CD4-positive, alpha-beta memory T cell (primary cell): ENCODE results near the gene ANKEF1. TPM values are rescaled to one million over a fixed set of nuclear protein-coding genes. Genes with fewer than 3 reads are reported as not detected.

Experiments
- CTCF ChIA-PET: fragments of 350-600 bp; sonication (Branson Sonifier 250); formaldehyde crosslinking; loops from one replicate; lab custom pipeline; 2021; ENCODE audit warnings: inconsistent platforms; ENCODE audit not compliant: partially characterized antibody; lab: Charles Lee
- POLR2A ChIA-PET: fragments of 350-600 bp; sonication (Branson Sonifier 250); formaldehyde crosslinking; loops from one replicate; lab custom pipeline; 2021; ENCODE audit not compliant: partially characterized antibody; lab: Charles Lee
- DNase-seq, 5 donors: peaks; one replicate each; pipeline versions ENCODE4 v3.0.0 to v3.0.0-alpha.2; 2020 to 2022; ENCODE audit warnings: mixed read lengths in 1 of 5
- H3K27ac ChIP-seq: one replicate; pipeline ENCODE4 v1.7.0; 2013; ENCODE audit warnings: low read depth, low read length
- H3K27me3 ChIP-seq: 2 replicates; pipeline ENCODE4 v1.7.0; 2013; ENCODE audit warnings: mild to moderate bottlenecking, low read length, moderate library complexity; ENCODE audit not compliant: insufficient read depth
- H3K36me3 ChIP-seq: 2 replicates; pipeline ENCODE4 v1.7.0; 2013; ENCODE audit warnings: mild to moderate bottlenecking, low read length, moderate library complexity; ENCODE audit not compliant: insufficient read depth
- H3K4me1 ChIP-seq: 2 replicates; pipeline ENCODE4 v1.7.0; 2013; ENCODE audit warnings: mild to moderate bottlenecking, low read length, moderate library complexity; ENCODE audit not compliant: insufficient read depth
- H3K4me3 ChIP-seq, 2 donors: one replicate each; pipeline ENCODE4 v1.7.0; 2013; ENCODE audit warnings: low read length in 2 of 2, mild to moderate bottlenecking in 1 of 2
- H3K9me3 ChIP-seq, 2 donors: one replicate each; pipeline ENCODE4 v1.7.0; 2013; ENCODE audit warnings: low read length in 2 of 2, control low read depth in 1 of 2; ENCODE audit not compliant: control insufficient read depth in 1 of 2
- H3K27ac Mint-ChIP-seq, 7 donors: one replicate each; pipeline ENCODE4 v1.8.0; 2020 to 2021; ENCODE audit warnings: mixed read lengths in 7 of 7, mild to moderate bottlenecking in 6 of 7, inconsistent platforms in 3 of 7, moderate library complexity in 3 of 7
- H3K27me3 Mint-ChIP-seq, 2 donors: one replicate each; pipeline ENCODE4 v1.8.0; 2020 to 2021; ENCODE audit warnings: mixed read lengths in 2 of 2
- H3K36me3 Mint-ChIP-seq, 2 donors: one replicate each; pipeline ENCODE4 v1.8.0; 2020 to 2021; ENCODE audit warnings: mixed read lengths in 2 of 2, inconsistent platforms in 1 of 2, mild to moderate bottlenecking in 1 of 2
- H3K4me1 Mint-ChIP-seq, 4 donors: one replicate each; pipeline ENCODE4 v1.8.0; 2020 to 2021; ENCODE audit warnings: mixed read lengths in 4 of 4, mild to moderate bottlenecking in 1 of 4
- H3K4me3 Mint-ChIP-seq, 8 donors: one replicate each; pipeline ENCODE4 v1.8.0; 2020 to 2021; ENCODE audit warnings: mixed read lengths in 8 of 8, mild to moderate bottlenecking in 7 of 8, moderate library complexity in 6 of 8, inconsistent platforms in 3 of 8
- H3K9me3 Mint-ChIP-seq, 8 donors: one replicate each; pipeline ENCODE4 v1.8.0; 2020 to 2021; ENCODE audit warnings: mixed read lengths in 8 of 8, mild to moderate bottlenecking in 5 of 8, inconsistent platforms in 3 of 8, moderate library complexity in 1 of 8
- intact Hi-C: fragments of 100-400 bp; cut with micrococcal nuclease; formaldehyde crosslinking; loops from one replicate; pipeline ENCODE4 v1.15.1; 2023
- polyA plus RNA-seq, 2 donors: library from polyadenylated mRNA; unstranded; fragments of 300-500 nt; fragmentation: Illumina TruSeq; gene quantifications; one replicate each; pipeline ENCODE4 v1.2.3, GENCODE V29; 2021
- total RNA-seq, 2 experiments: library from RNA; stranded (reverse); gene quantifications; one replicate each; pipeline ENCODE4 v1.2.3, GENCODE V29; 2021

ANKEF1 gene
- total and polyA plus RNA-seq, 4 experiments from 2014 or later, result 5.0 to 7.8 (median 5.1) TPM

DNA sequence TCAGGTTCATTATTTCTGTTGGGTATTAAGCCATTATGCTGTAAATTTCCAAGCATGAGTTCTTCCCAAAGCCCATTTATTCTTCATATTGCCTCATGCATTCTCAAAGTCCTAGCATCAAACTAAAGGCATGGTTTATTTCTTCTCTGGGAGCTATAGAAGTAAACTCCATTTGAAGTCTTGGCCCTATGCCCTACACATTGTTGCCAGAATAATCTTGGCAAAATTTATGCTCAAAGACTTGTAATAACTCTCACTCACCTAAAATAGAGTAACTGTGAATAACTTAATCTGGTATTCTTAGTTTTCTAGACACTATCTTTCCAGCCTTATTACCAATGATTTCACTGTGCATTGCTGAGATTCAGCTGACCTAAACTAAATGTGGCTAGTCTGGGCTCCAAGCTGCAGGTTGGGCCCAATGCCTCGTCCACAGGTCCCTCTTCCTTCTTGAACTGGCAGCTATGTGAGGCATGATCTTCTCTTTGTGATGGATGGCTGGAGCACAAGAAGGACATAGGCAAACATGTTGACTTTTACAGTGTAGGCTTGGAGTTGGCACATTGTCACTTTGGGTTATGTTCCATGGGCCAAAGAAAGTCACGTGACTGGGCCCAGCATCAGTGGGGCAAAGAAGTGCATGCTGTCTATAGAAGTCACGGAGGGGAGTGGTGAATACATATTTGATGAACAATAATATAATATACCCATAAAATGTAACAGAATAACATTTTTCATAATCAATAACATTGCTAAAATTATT lies 39.1 kb upstream of the ANKEF1 start:
- Histone ChIP-seq H3K36me3 (no peaks in the 10 kb centered on the region), H3K4me1 (no peaks in the 10 kb centered on the region), H3K27me3 (no peaks in the 10 kb centered on the region), H3K27ac (no peak overlapping the region), H3K4me3 (no peak overlapping the region), H3K9me3 (no peaks in the 10 kb centered on the region)
- intact Hi-C loops, result no loop called here
- ChIA-PET CTCF (interaction anchor here (1.0 to 1.2 kb wide), 2 partner anchors 17 to 430 kb away, joined by 3 to 4 read pairs; no protein-coding TSS in a partner anchor), POLR2A (no interaction called here)
- H3K36me3 Mint-ChIP-seq, result no peaks in the 10 kb centered on the region
- no peaks in the 10 kb centered on the region for H3K4me1 Mint-ChIP-seq
- H3K27ac Mint-ChIP-seq, result no peak overlapping the region
- DNase-seq, result no peak
- peaks cover 2 to 4% of the 10 kb centered on the region in 2 donors for H3K27me3 Mint-ChIP-seq
- H3K9me3 Mint-ChIP-seq, result peaks cover 0 to 7% (median 4%) of the 10 kb centered on the region in 8 donors
- H3K4me3 Mint-ChIP-seq, result no peak overlapping the region

DNA sequence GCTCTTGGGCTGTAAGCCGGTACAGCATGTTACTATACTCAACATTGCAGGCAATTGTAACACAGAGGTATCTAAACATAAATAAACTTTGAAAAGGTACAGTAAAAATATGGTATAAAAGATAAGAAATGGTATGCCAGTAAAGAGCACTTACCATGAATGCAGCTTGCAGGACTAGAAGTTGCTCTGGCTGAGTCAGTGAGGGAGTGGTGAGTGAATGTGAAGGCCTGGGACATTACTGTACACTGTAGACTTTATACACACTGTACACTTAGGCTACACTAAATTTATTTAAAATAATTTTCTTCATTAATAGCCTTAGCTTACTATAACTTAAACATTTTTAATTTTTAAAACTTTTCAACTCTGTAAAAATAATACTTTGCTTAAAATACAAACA lies 37.8 kb upstream of the ANKEF1 start:
- H3K9me3 ChIP-seq, result no peaks in the 10 kb centered on the region
- Mint-ChIP-seq H3K9me3 (peaks cover 0 to 7% (median 4%) of the 10 kb centered on the region in 8 donors), H3K4me3 (no peak overlapping the region), H3K27me3 (no peaks in the 10 kb centered on the region), H3K27ac (no peak overlapping the region), H3K36me3 (no peaks in the 10 kb centered on the region), H3K4me1 (no peaks in the 10 kb centered on the region)
- no peak for DNase-seq
- H3K4me1 ChIP-seq, result no peaks in the 10 kb centered on the region
- no peaks in the 10 kb centered on the region for H3K27me3 ChIP-seq
- ChIA-PET POLR2A (no interaction called here), CTCF (interaction anchor here (0.9 to 2.3 kb wide), 2 partner anchors 19 to 20 kb away, joined by 4 to 5 read pairs; no protein-coding TSS in a partner anchor)
- H3K4me3 ChIP-seq, result no peak overlapping the region
- H3K36me3 ChIP-seq, result no peaks in the 10 kb centered on the region
- no peak overlapping the region for H3K27ac ChIP-seq
- intact Hi-C loops, result no loop called here

DNA sequence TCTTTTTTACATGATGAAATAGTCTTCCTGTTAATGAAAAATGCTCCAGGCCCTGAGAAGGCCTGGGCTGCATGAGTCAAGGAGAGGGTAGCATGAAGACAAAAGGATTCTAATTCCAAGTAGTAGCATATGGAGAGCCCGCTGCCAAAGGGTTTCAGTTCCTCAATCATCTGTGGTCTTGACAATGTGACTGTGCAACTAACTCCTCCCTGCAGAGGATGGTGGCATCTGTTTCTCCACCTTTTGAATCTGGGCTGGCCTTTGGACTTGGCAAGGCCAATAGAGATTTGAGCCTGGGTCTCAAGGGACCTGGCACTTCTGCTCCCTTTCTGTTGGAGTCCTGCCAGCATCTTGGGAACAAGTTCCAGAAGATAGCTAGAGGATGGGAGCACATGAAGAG lies 35.1 kb upstream of the ANKEF1 start:
- H3K4me3 Mint-ChIP-seq, result no peak overlapping the region
- ChIA-PET POLR2A (no interaction called here), CTCF (interaction anchor here (1.4 kb wide), 1 partner anchor 10 kb away, joined by 3 read pairs; no protein-coding TSS in a partner anchor)
- no peak for DNase-seq
- Histone ChIP-seq H3K27ac (no peak overlapping the region), H3K27me3 (no peaks in the 10 kb centered on the region), H3K4me3 (no peak overlapping the region), H3K4me1 (no peaks in the 10 kb centered on the region), H3K36me3 (no peaks in the 10 kb centered on the region), H3K9me3 (no peaks in the 10 kb centered on the region)
- no peaks in the 10 kb centered on the region for H3K36me3 Mint-ChIP-seq
- intact Hi-C loops, result no loop called here
- H3K4me1 Mint-ChIP-seq, result no peaks in the 10 kb centered on the region
- no peak overlapping the region for H3K27ac Mint-ChIP-seq
- H3K27me3 Mint-ChIP-seq, result no peaks in the 10 kb centered on the region
- peaks cover 0 to 4% (median 2%) of the 10 kb centered on the region in 8 donors for H3K9me3 Mint-ChIP-seq

DNA sequence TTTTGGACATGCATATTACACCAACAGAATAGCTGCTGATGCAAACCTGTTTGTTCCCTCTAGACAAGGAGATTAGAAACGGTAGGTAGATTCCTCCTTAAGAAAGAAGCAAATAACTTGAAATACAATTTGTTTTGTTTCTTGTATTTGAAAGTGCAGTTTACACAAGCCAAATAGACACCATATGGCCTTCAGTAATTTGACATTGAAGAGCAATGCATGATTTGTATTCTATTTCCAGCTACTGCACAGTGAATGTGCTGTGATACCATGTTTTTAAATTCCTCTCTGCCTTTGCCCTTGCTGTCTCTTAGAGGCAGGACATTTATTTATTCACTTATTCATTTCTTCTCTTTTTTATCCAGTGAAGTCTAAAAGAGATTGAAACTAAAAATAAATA lies 31.9 kb upstream of the ANKEF1 start:
- Mint-ChIP-seq H3K4me3 (no peak overlapping the region), H3K9me3 (no peaks in the 10 kb centered on the region), H3K27ac (no peak overlapping the region), H3K36me3 (no peaks in the 10 kb centered on the region), H3K4me1 (no peaks in the 10 kb centered on the region), H3K27me3 (peaks cover 1% of the 10 kb centered on the region in 2 donors)
- H3K36me3 ChIP-seq, result no peaks in the 10 kb centered on the region
- intact Hi-C loops, result no loop called here
- CTCF ChIA-PET, result interaction anchor here (0.6 kb wide), 1 partner anchor 25 kb away, joined by 3 read pairs; no protein-coding TSS in a partner anchor
- H3K9me3 ChIP-seq, result no peaks in the 10 kb centered on the region
- no peak for DNase-seq
- POLR2A ChIA-PET, result no interaction called here
- no peak overlapping the region for H3K27ac ChIP-seq
- H3K4me1 ChIP-seq, result no peaks in the 10 kb centered on the region
- no peaks in the 10 kb centered on the region for H3K27me3 ChIP-seq
- H3K4me3 ChIP-seq, result no peak overlapping the region

DNA sequence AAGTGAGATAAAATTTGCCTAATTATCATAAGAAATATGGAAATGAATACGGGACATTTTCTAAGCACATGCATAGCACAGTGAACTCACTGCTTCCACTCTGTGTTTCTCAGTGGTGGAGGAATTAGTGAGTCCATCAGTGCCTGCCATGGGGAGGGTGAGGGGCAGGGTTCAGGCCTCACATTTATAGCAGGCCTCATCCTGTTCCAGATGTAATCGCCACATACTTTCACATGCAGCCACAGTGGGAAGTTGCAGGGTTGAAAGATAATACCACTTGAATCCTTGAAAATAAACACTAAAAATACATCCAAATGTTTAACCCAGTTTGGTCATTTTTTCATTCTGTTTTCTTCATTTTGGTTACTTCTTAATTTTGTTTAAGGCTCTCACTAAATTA lies 29.9 kb upstream of the ANKEF1 start:
- H3K4me3 Mint-ChIP-seq, result no peak overlapping the region
- POLR2A ChIA-PET, result no interaction called here
- Histone ChIP-seq H3K27ac (no peak overlapping the region), H3K36me3 (no peaks in the 10 kb centered on the region), H3K4me3 (no peak overlapping the region), H3K4me1 (no peaks in the 10 kb centered on the region), H3K9me3 (no peaks in the 10 kb centered on the region), H3K27me3 (no peaks in the 10 kb centered on the region)
- no peaks in the 10 kb centered on the region for H3K4me1 Mint-ChIP-seq
- DNase-seq, result no peak
- CTCF ChIA-PET, result no interaction called here
- no peaks in the 10 kb centered on the region for H3K9me3 Mint-ChIP-seq
- no peaks in the 10 kb centered on the region for H3K36me3 Mint-ChIP-seq
- intact Hi-C loops, result no loop called here
- no peak overlapping the region for H3K27ac Mint-ChIP-seq
- peaks cover 2 to 10% of the 10 kb centered on the region in 2 donors for H3K27me3 Mint-ChIP-seq

DNA sequence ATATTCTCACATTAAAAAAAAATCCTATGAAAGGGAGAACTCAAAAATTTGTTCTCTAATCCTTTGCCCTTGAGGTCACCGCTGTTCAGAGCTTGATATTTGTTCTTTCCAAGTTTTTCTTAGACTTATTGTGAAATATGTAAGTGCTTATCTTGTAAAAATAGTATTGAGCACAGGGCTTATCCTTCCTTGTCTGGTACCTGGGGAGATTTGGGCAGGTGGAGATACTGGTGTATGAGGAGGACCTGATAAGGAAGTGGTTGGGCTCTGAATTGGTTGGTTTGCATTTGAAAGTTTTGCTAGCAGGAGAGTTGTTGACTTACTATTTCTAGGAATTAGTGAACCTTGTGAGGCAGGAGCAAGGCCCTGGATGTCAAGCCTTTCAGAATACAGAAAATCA lies 28.9 kb upstream of the ANKEF1 start:
- ChIA-PET POLR2A (no interaction called here), CTCF (no interaction called here)
- Histone ChIP-seq H3K9me3 (no peaks in the 10 kb centered on the region), H3K4me1 (no peaks in the 10 kb centered on the region), H3K36me3 (no peaks in the 10 kb centered on the region), H3K27me3 (no peaks in the 10 kb centered on the region), H3K4me3 (no peak overlapping the region), H3K27ac (no peak overlapping the region)
- H3K9me3 Mint-ChIP-seq, result no peaks in the 10 kb centered on the region
- intact Hi-C loops, result no loop called here
- no peaks in the 10 kb centered on the region for H3K4me1 Mint-ChIP-seq
- peaks cover 2 to 10% of the 10 kb centered on the region in 2 donors for H3K27me3 Mint-ChIP-seq
- no peak for DNase-seq
- no peaks in the 10 kb centered on the region for H3K36me3 Mint-ChIP-seq
- H3K4me3 Mint-ChIP-seq, result no peak overlapping the region
- H3K27ac Mint-ChIP-seq, result no peak overlapping the region

DNA sequence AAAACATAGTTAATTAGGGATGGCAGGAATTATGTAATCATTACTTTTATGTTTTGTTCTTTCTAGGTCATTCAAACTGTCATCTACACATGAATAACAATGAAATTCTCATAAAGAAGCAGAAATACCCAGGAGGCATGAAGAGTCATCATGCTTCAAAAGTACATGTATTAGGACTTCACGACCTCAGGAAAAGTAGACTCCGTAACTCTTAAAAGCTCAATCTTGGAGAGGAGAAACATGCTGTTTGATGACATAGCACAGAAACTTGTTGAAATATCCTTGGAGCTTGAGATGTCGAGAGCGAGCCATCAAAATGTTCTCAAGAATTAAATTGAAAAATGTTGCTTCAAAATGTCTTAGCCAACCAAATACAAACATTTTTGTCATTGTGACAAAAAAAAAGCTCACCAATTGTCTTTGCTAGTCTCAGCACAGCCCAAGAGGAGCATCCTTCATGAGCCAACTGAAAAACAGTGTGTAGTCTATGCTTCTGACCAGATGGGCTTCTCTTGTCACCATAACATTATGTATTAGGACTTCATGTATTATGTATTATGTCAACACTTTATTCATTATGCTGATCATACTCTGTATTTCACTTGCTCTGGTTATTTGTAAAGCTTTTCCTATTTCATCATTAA lies 28.2 kb upstream of the ANKEF1 start:
- Histone ChIP-seq H3K36me3 (no peaks in the 10 kb centered on the region), H3K27ac (no peak overlapping the region), H3K9me3 (no peaks in the 10 kb centered on the region), H3K4me3 (no peak overlapping the region), H3K27me3 (no peaks in the 10 kb centered on the region), H3K4me1 (no peaks in the 10 kb centered on the region)
- DNase-seq, result no peak
- H3K27me3 Mint-ChIP-seq, result peaks cover 2 to 10% of the 10 kb centered on the region in 2 donors
- H3K27ac Mint-ChIP-seq, result no peak overlapping the region
- H3K9me3 Mint-ChIP-seq, result no peaks in the 10 kb centered on the region
- H3K4me3 Mint-ChIP-seq, result no peak overlapping the region
- ChIA-PET POLR2A (no interaction called here), CTCF (no interaction called here)
- intact Hi-C loops, result no loop called here
- no peaks in the 10 kb centered on the region for H3K4me1 Mint-ChIP-seq
- H3K36me3 Mint-ChIP-seq, result no peaks in the 10 kb centered on the region
